ENCODE results near the gene POLR1E.

The POLR1E gene

GRCh38 chr9:37480759-37481158 is 5.0 kb upstream of the POLR1E start:
- no peak overlapping the region for H3K9ac ChIP-seq (ENCODE audit: low read length)
- peaks cover 5% of the 10 kb centered on the region; the same call in 1 of the 2 replicates for H3F3A ChIP-seq (ENCODE audit: insufficient read depth)
- H3K36me3 ChIP-seq (ENCODE audit: low read length), result no peaks in the 10 kb centered on the region
- H2AFZ ChIP-seq (ENCODE audit: low read depth, low read length, severe bottlenecking), result no peak overlapping the region
- no peaks in the 10 kb centered on the region for H3K27me3 ChIP-seq (ENCODE audit: low read length)
- no peak overlapping the region for H3K4me2 ChIP-seq (ENCODE audit: low read depth, low read length, poor library complexity, severe bottlenecking)
- no peaks in the 10 kb centered on the region for H3K9me3 ChIP-seq (ENCODE audit: insufficient read depth, low read length)
- H3K79me2 ChIP-seq (ENCODE audit: insufficient read depth, low read length), result no peaks in the 10 kb centered on the region
- no peak overlapping the region for H3K27ac ChIP-seq (ENCODE audit: low read depth, low read length)
- H3K9me2 ChIP-seq (replicated peaks; ENCODE audit: insufficient read depth, low read length), result no peaks in the 10 kb centered on the region
- no peaks in the 10 kb centered on the region for H4K20me1 ChIP-seq (ENCODE audit: low read depth, low read length)
- H3K4me3 ChIP-seq (ENCODE audit: insufficient read depth, low read length, poor library complexity, severe bottlenecking), result no peak overlapping the region
- TF ChIP-seq CTCF (IDR thresholded peaks at IDR 0.05; ENCODE audit: insufficient read depth, low read length, poor library complexity, severe bottlenecking), result peak; percentile 12
- TF ChIP-seq EZH2phosphoT487 (conservative IDR thresholded peaks at IDR 0.05; ENCODE audit: low read length), result no peak

- Histone ChIP-seq H3K27ac (ENCODE audit: low read depth, low read length) (peak overlapping the region; percentile 49), H3K4me3 (ENCODE audit: insufficient read depth, low read length, poor library complexity, severe bottlenecking) (peak overlapping the region; percentile 81), H3K9me3 (ENCODE audit: insufficient read depth, low read length) (no peaks in the 10 kb centered on the region), H3F3A (ENCODE audit: insufficient read depth) (peaks cover 5% of the 10 kb centered on the region; the same call in 1 of the 2 replicates), H3K4me2 (ENCODE audit: low read depth, low read length, poor library complexity, severe bottlenecking) (peak overlapping the region; percentile 76), H3K27me3 (ENCODE audit: low read length) (no peaks in the 10 kb centered on the region), H3K9me2 (replicated peaks; ENCODE audit: insufficient read depth, low read length) (no peaks in the 10 kb centered on the region), H4K20me1 (ENCODE audit: low read depth, low read length) (no peaks in the 10 kb centered on the region), H3K36me3 (ENCODE audit: low read length) (peaks cover 11% of the 10 kb centered on the region), H3K79me2 (ENCODE audit: insufficient read depth, low read length) (peaks cover 32% of the 10 kb centered on the region), H3K9ac (ENCODE audit: low read length) (peak overlapping the region; percentile 92), H2AFZ (ENCODE audit: low read depth, low read length, severe bottlenecking) (no peak overlapping the region)
- TF ChIP-seq EZH2phosphoT487 (conservative IDR thresholded peaks at IDR 0.05; ENCODE audit: low read length), result no peak
- no peak for TF ChIP-seq CTCF (IDR thresholded peaks at IDR 0.05; ENCODE audit: insufficient read depth, low read length, poor library complexity, severe bottlenecking)
These were observed 488 bp downstream of the POLR1E start for GRCh38 chr9:37486256-37486615.

DNA sequence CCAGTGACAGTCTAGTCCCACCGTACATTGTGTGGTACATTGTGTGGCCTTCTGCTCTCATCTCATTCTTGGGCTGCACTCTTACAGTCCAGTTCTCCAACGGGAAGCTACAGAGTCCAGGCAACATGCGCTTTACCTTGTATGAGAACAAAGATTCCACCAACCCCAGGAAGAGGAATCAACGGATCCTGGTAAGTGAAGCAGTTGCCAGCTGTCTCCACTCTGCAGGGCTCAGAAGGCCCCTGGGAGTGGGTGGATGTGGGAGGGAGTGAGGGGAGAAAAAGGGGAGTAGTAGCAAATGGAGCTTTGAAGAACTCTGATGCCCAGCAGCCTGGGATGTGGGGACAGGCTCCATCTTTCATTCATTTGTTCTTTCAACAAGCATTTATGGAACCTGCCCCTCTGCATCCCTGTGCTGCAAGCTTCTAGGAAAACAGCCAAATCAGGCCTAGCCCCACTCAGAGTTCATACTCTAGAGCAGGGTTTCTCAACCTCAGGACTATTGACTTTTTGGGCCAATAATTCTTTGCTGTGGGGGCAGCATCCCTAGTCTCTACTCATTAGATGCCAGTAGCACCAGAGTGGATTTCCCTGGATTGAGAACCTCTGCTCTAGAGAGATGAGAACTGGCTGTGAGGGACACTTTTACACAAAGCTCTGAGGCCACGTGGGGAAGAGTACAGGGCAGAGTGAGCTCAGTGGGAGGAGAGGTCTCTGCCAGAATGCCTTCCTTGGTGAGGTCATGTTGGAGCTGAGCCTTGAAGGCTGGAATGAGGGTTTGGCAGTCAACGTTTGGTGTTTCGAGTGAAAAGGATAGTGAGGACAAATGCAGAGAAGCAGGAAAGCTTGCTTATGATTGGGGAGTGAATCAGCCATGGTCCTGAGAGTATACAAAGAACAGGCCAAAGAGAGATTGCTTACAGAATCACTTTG is 1.1 kb downstream of the POLR1E start:
- Histone ChIP-seq H3K79me2 (ENCODE audit: insufficient read depth, low read length) (peaks cover 32% of the 10 kb centered on the region), H3K27me3 (ENCODE audit: low read length) (no peaks in the 10 kb centered on the region), H3K36me3 (ENCODE audit: low read length) (peaks cover 14% of the 10 kb centered on the region), H2AFZ (ENCODE audit: low read depth, low read length, severe bottlenecking) (no peak overlapping the region), H3K9me3 (ENCODE audit: insufficient read depth, low read length) (no peaks in the 10 kb centered on the region), H3K27ac (ENCODE audit: low read depth, low read length) (peak overlapping the region; percentile 49), H3K9me2 (replicated peaks; ENCODE audit: insufficient read depth, low read length) (no peaks in the 10 kb centered on the region), H3K4me2 (ENCODE audit: low read depth, low read length, poor library complexity, severe bottlenecking) (peak overlapping the region; percentile 76), H3K4me3 (ENCODE audit: insufficient read depth, low read length, poor library complexity, severe bottlenecking) (peak overlapping the region; percentile 81), H3K9ac (ENCODE audit: low read length) (peak overlapping the region; percentile 92), H3F3A (ENCODE audit: insufficient read depth) (peaks cover 5% of the 10 kb centered on the region; the same call in 1 of the 2 replicates), H4K20me1 (ENCODE audit: low read depth, low read length) (no peaks in the 10 kb centered on the region)
- TF ChIP-seq CTCF (IDR thresholded peaks at IDR 0.05; ENCODE audit: insufficient read depth, low read length, poor library complexity, severe bottlenecking), result no peak
- TF ChIP-seq EZH2phosphoT487 (conservative IDR thresholded peaks at IDR 0.05; ENCODE audit: low read length), result no peak

All from SU-DHL-6 (cell line).